Inferior parietal cortex (tissue), 1 donor: Measurements from ENCODE around the gene FAM180B.
"Not testable (repeated sequence)": the region's sequence is repeated elsewhere in the genome, so short reads cannot be mapped to it uniquely, and the experiment has no call there.

Experiments used
- DNase-seq: peaks from one replicate; pipeline ENCODE4 v3.0.0-alpha.2; 2016; ENCODE audit errors: extremely low spot score

Gene FAM180B

GRCh38 chr11:47586098-47586855 lies at the start of gene FAM180B:
Gene FAM180B (plus strand): TSS chr11:47586678. CDS start chr11:47586769, 91 bp downstream.
- DNase-seq = no peak

- DNase-seq = no peak
Observed at GRCh38 chr11:47536915-47537314, 49.6 kb upstream of the FAM180B start.

DNA sequence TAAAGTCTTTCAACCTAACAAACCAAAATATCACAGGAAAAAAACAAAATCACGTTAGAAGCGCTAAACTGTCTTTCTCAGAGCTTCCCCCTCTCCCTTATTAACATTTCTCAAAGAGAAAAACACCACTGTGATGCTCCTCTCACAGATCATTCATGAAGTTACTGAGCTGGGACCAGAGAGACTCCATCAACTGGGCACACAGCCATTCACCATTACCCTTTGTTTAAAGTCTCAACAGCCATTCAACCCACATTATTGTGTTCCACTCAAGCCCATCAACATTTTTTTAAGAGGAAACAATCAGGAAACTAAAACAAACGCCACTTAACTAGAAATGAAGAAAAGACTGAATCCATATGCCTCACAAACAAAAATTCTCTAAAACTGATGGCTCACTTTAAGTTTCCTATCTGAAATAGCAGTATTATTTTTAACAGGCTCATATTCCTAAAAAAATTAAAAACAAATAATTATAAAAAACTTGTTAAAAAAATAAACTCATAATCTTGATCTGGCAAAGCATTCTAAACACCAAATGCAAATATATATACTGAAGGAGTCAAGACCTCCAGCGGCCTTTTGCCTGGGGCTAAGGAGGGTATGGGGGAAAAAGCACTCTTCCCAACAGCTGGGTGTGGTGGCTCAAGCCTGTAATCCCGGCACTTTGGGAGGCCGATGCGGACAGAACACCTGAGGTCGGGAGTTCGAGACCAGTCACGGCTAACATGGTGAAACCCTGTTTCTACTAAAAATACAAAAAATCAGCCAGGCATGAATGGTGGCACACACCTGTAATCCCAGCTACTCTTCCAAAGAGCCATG lies 47.5 kb upstream of the FAM180B start:
- DNase-seq = no peak

DNA sequence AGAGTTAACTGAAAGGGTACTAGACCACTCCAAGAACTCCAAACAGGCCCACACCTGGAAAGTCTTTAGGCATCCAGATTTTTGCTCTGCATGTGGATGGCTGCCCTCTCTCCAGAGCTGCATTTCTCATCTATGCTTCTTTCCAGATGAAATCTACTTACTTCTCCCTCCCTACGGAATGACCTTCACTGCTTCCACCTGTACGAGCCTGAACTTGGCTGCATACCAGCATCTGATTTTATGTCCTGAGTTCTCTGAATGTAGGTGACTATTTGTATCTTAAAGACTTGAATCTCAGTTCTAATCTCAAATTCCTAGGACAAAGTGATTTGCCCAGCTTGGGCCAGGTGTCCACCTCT lies 46.8 kb upstream of the FAM180B start:
- no peak for DNase-seq

DNA sequence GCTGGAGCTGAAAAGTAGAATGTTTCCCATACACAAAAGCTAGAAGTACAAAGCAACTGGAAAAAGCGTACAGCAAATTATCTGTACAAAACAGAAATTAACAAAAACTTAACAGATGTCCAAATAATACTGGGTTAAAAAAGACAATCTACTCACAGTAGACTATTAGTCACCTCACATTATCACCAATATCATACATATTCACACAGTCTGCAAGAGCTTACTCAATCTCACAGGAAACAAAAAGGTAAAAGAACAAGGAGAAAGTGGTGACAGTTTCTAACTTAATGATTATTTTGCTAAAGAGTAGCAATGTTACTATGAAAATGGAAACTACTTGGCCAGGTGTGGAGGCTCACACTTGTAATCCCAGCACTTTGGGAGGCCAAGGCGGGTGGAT lies 45.4 kb upstream of the FAM180B start:
- DNase-seq = no peak

- no peak for DNase-seq
Observed at GRCh38 chr11:47545298-47545697, 41.2 kb upstream of the FAM180B start.

- DNase-seq = not testable (repeated sequence)
Observed at GRCh38 chr11:47546274-47546673, 40.2 kb upstream of the FAM180B start.

DNA sequence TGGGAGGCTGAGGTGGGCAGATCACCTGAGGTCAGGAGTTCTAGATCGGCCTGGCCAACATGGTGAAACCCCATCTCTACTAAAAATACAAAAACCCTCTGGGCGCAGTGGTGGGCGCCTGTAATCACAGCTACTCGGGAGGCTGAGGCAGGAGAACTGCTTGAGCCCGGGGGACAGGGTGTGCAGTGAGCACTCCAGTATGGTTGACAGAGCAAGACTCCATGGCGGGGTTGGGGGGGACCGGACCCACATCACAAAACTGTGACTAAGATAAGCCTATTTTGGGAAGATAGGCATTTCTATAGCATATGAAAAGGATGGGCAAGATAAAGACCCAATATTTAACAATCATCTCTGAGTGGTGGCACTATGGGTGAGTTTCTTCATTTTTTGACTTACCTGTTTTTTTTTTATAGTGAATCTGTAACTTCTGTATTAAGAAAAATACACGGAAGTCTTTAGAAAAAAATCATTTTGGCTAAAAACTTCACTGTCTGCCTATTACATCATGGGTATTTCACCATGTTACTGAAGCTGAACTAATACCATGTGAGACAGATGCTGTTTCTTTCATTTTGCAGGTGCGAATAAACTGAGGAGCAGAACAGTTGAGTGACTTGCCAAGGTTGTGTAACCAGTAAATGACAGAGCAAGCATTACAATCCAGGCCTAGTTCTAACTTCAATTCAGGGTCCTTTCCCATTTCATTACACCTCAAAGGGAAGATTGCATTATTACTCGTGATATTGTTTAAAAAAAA lies 36.0 kb upstream of the FAM180B start:
- no peak for DNase-seq

DNA sequence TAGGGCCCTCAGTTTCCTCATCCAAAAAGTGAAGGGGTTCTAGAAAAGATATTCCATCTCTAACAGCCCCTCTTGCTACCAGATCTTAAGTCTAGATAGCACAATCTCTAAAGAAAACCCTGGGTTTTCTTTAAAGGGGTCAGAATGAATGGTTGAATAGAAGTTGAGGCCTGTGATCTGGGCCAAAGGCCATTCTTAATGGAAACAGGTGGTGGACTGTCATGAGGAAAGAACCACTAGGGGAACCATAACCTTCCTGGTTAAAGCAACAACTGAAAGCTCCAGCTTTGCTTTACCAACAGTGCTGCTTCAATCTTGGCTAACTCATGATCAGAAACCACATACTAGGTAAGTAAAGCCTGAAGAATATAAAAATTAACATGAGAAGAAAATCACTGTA lies 35.4 kb upstream of the FAM180B start:
- DNase-seq = no peak

DNA sequence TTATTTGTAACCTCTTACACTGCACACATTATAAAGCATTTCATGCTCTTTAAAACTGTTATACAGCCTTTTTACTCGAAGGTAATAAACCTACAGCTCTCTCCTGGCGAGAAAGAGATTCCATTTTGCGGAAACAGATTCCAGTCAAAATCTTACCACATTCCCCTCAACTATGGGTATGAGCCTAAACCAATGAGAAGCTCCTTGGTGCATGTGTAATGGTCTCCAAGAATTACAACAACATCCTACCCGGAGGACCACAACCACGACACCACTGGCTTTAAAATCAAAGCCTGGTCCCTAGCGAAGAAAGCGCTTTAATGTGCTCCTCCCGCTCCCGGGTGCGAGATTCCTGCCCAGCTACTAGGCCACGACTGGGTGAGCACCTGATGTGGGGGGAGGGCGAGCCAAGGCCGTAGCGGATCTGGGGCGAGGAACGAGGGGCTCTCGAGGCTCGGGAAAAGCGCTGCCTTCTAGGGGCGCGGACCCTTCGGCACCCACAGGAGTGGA lies 34.4 kb upstream of the FAM180B start:
- DNase-seq = no peak

DNA sequence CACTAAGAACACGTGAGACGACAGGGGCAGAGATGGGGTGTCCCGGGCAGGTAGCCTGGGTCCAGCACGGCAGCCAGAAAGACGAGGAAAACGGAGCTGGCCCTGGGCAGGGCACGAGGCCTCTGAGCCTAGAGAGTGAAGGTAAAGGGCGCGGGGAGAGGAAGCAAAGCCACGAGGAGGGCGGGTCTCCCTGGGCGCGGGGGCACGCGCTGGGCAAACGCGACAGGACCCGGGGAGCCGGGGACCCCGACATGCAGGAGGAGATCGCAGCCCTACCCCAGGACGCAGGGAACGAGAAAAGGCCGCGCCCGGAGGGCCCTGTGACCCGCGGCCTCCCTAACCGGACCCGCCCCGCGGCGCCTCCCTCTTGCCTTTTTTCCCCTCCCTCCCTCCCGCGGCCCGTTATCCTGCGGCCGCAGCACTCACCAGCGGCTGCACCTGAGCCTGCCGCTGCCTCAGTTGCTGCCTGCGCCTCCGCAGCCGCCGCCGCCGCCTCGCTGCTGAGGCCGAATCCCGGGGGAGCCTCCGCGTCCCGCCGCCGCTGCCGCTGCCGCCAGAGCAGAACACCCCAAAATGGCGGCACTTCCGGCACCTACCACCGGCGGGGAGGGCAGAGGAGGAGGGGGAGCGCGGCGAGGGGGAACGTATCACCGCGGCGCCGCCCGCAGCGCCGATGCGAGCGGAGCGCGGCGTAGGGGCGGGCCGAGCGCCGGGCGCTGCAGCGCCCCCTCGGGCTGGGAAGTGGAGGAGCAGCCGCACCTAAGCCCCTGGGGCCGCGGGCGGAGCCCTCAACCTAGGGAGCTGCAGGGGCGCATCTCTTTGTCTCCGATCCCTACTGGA lies 33.7 kb upstream of the FAM180B start, which contains the start of gene CELF1:
Gene CELF1, minus strand, starts transcription at position 567 of the 840 bp plus-strand sequence. CDS start 53,609 bp downstream, outside the sequence.
- peak; percentile 89 for DNase-seq

GRCh38 chr11:47553406-47553743 lies 33.1 kb upstream of the FAM180B start:
- no peak for DNase-seq

GRCh38 chr11:47557004-47557403 lies 29.5 kb upstream of the FAM180B start:
- not testable (repeated sequence) for DNase-seq

GRCh38 chr11:47558695-47559094 lies 27.8 kb upstream of the FAM180B start:
- no peak for DNase-seq

DNA sequence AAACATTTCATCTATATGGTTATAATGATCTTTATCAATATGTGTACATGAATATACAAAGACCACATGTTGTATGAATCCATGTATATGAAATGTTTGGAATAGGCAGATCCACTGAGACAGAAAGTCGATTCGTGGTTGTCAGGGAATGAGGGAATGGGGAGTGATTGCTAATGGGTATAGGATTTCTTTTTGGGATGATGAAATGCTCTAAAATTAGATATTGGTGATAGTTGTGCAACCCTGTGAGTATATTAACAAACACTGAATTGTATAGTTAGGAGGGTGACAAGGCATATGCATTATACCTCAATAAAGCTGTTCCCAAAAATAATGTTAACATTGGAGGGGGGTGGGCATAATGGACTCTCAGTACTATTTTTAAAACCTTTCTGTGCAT lies 26.1 kb upstream of the FAM180B start:
- no peak for DNase-seq

- not testable (repeated sequence) for DNase-seq
Observed at GRCh38 chr11:47562393-47562792, 24.1 kb upstream of the FAM180B start.

- DNase-seq = not testable (repeated sequence)
Observed at GRCh38 chr11:47564366-47564765, 22.1 kb upstream of the FAM180B start.

GRCh38 chr11:47564933-47565339 lies 21.5 kb upstream of the FAM180B start:
- DNase-seq = no peak

- peak; percentile 33 for DNase-seq
Observed at GRCh38 chr11:47565340-47566148, 20.9 kb upstream of the FAM180B start, which contains the start of gene PTPMT1. Gene PTPMT1 (plus strand): TSS chr11:47565599. CDS start chr11:47565623, 24 bp downstream.

DNA sequence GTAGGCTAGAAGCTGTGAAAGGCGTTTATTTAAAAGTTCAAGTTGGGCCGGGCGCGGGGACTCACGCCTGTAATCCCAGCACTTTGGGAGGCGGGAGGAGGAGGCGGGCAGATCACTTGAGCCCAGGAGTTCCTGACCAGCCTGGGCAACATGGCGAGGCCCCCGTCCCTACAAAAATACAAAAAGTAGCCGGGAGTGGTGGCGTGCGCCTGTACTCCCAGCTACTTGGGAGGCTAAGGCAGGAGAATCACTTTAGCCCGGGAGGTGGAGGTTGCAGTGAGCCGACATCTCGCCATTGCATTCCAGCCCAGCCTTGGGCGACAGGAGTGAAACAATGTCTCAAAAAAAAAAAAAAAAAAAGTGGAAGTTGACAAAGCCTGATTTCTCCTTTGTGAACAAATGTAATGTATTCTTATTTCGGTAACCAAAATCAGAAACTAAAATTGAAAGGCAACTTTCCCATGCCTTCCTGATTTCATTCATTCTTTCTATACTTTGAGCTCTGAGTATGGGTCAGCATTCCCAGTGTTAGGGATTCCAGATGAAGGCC lies 20.3 kb upstream of the FAM180B start:
- no peak for DNase-seq
